Measurements from ENCODE around the gene TGFB2.

Gene TGFB2

DNA sequence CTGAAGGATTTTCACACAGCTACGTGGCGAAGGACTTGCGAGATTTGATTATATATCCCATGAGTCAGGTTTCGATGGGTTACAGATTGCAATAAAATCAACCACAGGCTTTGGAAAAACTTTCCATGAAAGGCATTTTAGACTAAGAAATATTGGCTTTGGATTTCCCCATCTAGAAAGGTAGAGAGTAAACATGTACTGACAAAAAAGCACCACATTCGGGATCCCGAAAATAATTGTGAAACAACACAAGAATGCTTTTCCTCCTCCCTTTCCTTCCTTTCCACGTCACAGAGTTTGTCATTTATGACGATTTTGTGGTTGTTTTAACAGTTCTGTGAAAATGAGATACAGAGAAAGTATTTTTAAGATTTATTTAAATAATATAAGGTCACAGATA, 38.5 kb downstream of the TGFB2 start:
- Histone ChIP-seq H3K18ac (ENCODE audit: low read length) (no peak overlapping the region), H4K12ac (ENCODE audit: low read depth, low read length) (no peak overlapping the region), H2AFZ (ENCODE audit: insufficient read depth, low read length, poor library complexity) (no peak overlapping the region), H3K4me2 (ENCODE audit: low read length) (no peak overlapping the region), H2BK5ac (ENCODE audit: low read depth, low read length, poor library complexity) (no peak overlapping the region), H3K4me3 (ENCODE audit: low read depth, low read length) (no peak overlapping the region), H4K91ac (ENCODE audit: low read depth, low read length) (no peak overlapping the region), H3K36me3 (ENCODE audit: control insufficient read depth in 1 of 2, insufficient read depth in 2 of 2, low read length in 2 of 2) (no peaks in the 10 kb centered on the region), H3K4ac (ENCODE audit: low read depth, low read length) (no peak overlapping the region), H2BK120ac (ENCODE audit: insufficient read depth, low read length, poor library complexity) (no peak overlapping the region), H2BK12ac (ENCODE audit: low read length) (no peak overlapping the region), H3K4me1 (ENCODE audit: control insufficient read depth in 1 of 2, insufficient read depth in 2 of 2, low read length in 2 of 2) (peaks cover 3 to 13% of the 10 kb centered on the region in 2 experiments), H3K79me1 (ENCODE audit: low read length) (peaks cover 11% of the 10 kb centered on the region), H3K9ac (ENCODE audit: low read length) (no peak overlapping the region), H4K8ac (ENCODE audit: low read depth, low read length) (no peak overlapping the region), H3K79me2 (ENCODE audit: control insufficient read depth, insufficient read depth, low read length, poor library complexity) (no peaks in the 10 kb centered on the region), H3K23ac (ENCODE audit: low read length) (no peak overlapping the region), H3K9me3 (ENCODE audit: insufficient read depth, low read depth, low read length) (no peaks in the 10 kb centered on the region), H2AK5ac (ENCODE audit: low read length) (no peak overlapping the region), H3K27me3 (ENCODE audit: insufficient read depth, low read length) (no peaks in the 10 kb centered on the region), H3K27ac (ENCODE audit: low read depth, low read length) (no peak overlapping the region), H3K14ac (ENCODE audit: low read length) (no peak overlapping the region)
- no peak for DNase-seq
- WGBS (ENCODE audit: extremely low coverage, insufficient coverage, insufficient read length): no CpG with 5 or more reads among the region's 8 CpGs

GRCh38 chr1:218384581-218384993, 39.5 kb downstream of the TGFB2 start:
- H4K91ac ChIP-seq (ENCODE audit: low read depth, low read length): no peak overlapping the region
- no peaks in the 10 kb centered on the region for H3K27me3 ChIP-seq (ENCODE audit: insufficient read depth, low read length)
- no CpG with 5 or more reads among the region's 6 CpGs for WGBS (ENCODE audit: extremely low coverage, insufficient coverage, insufficient read length)

GRCh38 chr1:218388591-218388990, 43.5 kb downstream of the TGFB2 start:
- Histone ChIP-seq H3K9ac (ENCODE audit: low read length) (no peak overlapping the region), H2AK5ac (ENCODE audit: low read length) (no peak overlapping the region), H4K12ac (ENCODE audit: low read depth, low read length) (no peak overlapping the region), H3K4me1 (ENCODE audit: control insufficient read depth in 1 of 2, insufficient read depth in 2 of 2, low read length in 2 of 2) (no peaks in the 10 kb centered on the region), H3K14ac (ENCODE audit: low read length) (no peak overlapping the region), H3K23ac (ENCODE audit: low read length) (no peak overlapping the region), H3K4me2 (ENCODE audit: low read length) (no peak overlapping the region), H3K79me2 (ENCODE audit: control insufficient read depth, insufficient read depth, low read length, poor library complexity) (no peaks in the 10 kb centered on the region), H2AFZ (ENCODE audit: insufficient read depth, low read length, poor library complexity) (no peak overlapping the region), H2BK12ac (ENCODE audit: low read length) (no peak overlapping the region), H3K4ac (ENCODE audit: low read depth, low read length) (no peak overlapping the region), H4K91ac (ENCODE audit: low read depth, low read length) (no peak overlapping the region), H3K27ac (ENCODE audit: low read depth, low read length) (no peak overlapping the region), H3K79me1 (ENCODE audit: low read length) (no peaks in the 10 kb centered on the region), H3K18ac (ENCODE audit: low read length) (no peak overlapping the region), H2BK120ac (ENCODE audit: insufficient read depth, low read length, poor library complexity) (no peak overlapping the region), H2BK5ac (ENCODE audit: low read depth, low read length, poor library complexity) (no peak overlapping the region), H3K4me3 (ENCODE audit: low read depth, low read length) (no peak overlapping the region), H3K27me3 (ENCODE audit: insufficient read depth, low read length) (no peaks in the 10 kb centered on the region), H4K8ac (ENCODE audit: low read depth, low read length) (no peak overlapping the region), H3K9me3 (ENCODE audit: insufficient read depth, low read depth, low read length) (no peaks in the 10 kb centered on the region), H3K36me3 (ENCODE audit: control insufficient read depth in 1 of 2, insufficient read depth in 2 of 2, low read length in 2 of 2) (no peaks in the 10 kb centered on the region)
- DNase-seq: no peak
- WGBS (ENCODE audit: extremely low coverage, insufficient coverage, insufficient read length): no CpG with 5 or more reads among the region's 8 CpGs

More at GRCh38 chr1:218384581-218384993, 39.5 kb downstream of the TGFB2 start:
- Histone ChIP-seq H3K9me3 (ENCODE audit: insufficient read depth, low read depth, low read length) (no peaks in the 10 kb centered on the region), H4K12ac (ENCODE audit: low read depth, low read length) (no peak overlapping the region), H3K79me2 (ENCODE audit: control insufficient read depth, insufficient read depth, low read length, poor library complexity) (no peaks in the 10 kb centered on the region), H3K18ac (ENCODE audit: low read length) (no peak overlapping the region), H4K8ac (ENCODE audit: low read depth, low read length) (no peak overlapping the region), H2AFZ (ENCODE audit: insufficient read depth, low read length, poor library complexity) (no peak overlapping the region), H3K79me1 (ENCODE audit: low read length) (peaks cover 9% of the 10 kb centered on the region), H2BK5ac (ENCODE audit: low read depth, low read length, poor library complexity) (no peak overlapping the region), H3K4me2 (ENCODE audit: low read length) (no peak overlapping the region), H3K27ac (ENCODE audit: low read depth, low read length) (no peak overlapping the region), H3K9ac (ENCODE audit: low read length) (no peak overlapping the region), H2AK5ac (ENCODE audit: low read length) (no peak overlapping the region), H3K36me3 (ENCODE audit: control insufficient read depth in 1 of 2, insufficient read depth in 2 of 2, low read length in 2 of 2) (no peaks in the 10 kb centered on the region), H3K23ac (ENCODE audit: low read length) (no peak overlapping the region), H3K4me1 (ENCODE audit: control insufficient read depth in 1 of 2, insufficient read depth in 2 of 2, low read length in 2 of 2) (peaks cover 3 to 11% of the 10 kb centered on the region in 2 experiments), H3K4ac (ENCODE audit: low read depth, low read length) (no peak overlapping the region), H2BK12ac (ENCODE audit: low read length) (no peak overlapping the region), H2BK120ac (ENCODE audit: insufficient read depth, low read length, poor library complexity) (no peak overlapping the region), H3K14ac (ENCODE audit: low read length) (no peak overlapping the region), H3K4me3 (ENCODE audit: low read depth, low read length) (no peak overlapping the region)
- DNase-seq: no peak

DNA sequence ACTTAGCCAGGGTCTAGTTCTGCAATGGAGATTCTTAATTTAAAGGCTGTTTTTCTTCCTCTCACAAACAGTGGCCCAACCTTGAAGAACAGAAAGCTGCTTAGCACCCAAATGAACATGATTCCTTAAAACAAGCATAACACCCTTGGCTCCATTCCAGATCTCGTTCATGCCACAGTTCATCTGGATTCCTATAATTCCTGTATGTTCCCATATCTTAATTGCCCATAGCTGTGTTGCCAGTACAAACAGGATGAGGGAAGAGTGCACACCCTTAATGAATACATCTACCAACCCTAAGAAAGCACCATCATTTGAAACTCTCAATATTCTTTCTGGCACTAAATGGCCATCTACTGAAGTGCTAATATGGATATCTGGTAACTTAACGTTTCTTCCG, 45.5 kb downstream of the TGFB2 start:
- Histone ChIP-seq H2BK120ac (ENCODE audit: insufficient read depth, low read length, poor library complexity) (no peak overlapping the region), H4K8ac (ENCODE audit: low read depth, low read length) (no peak overlapping the region), H4K91ac (ENCODE audit: low read depth, low read length) (no peak overlapping the region), H3K27me3 (ENCODE audit: insufficient read depth, low read length) (no peaks in the 10 kb centered on the region), H3K79me2 (ENCODE audit: control insufficient read depth, insufficient read depth, low read length, poor library complexity) (no peaks in the 10 kb centered on the region), H3K4me2 (ENCODE audit: low read length) (no peak overlapping the region), H3K9me3 (ENCODE audit: insufficient read depth, low read depth, low read length) (no peaks in the 10 kb centered on the region), H2BK12ac (ENCODE audit: low read length) (no peak overlapping the region), H3K9ac (ENCODE audit: low read length) (no peak overlapping the region), H4K12ac (ENCODE audit: low read depth, low read length) (no peak overlapping the region), H3K36me3 (ENCODE audit: control insufficient read depth in 1 of 2, insufficient read depth in 2 of 2, low read length in 2 of 2) (no peaks in the 10 kb centered on the region), H2AFZ (ENCODE audit: insufficient read depth, low read length, poor library complexity) (no peak overlapping the region), H3K4me3 (ENCODE audit: low read depth, low read length) (no peak overlapping the region), H3K14ac (ENCODE audit: low read length) (no peak overlapping the region), H2AK5ac (ENCODE audit: low read length) (no peak overlapping the region), H3K79me1 (ENCODE audit: low read length) (no peaks in the 10 kb centered on the region), H3K27ac (ENCODE audit: low read depth, low read length) (no peak overlapping the region), H2BK5ac (ENCODE audit: low read depth, low read length, poor library complexity) (no peak overlapping the region), H3K18ac (ENCODE audit: low read length) (no peak overlapping the region), H3K4ac (ENCODE audit: low read depth, low read length) (no peak overlapping the region), H3K23ac (ENCODE audit: low read length) (no peak overlapping the region), H3K4me1 (ENCODE audit: control insufficient read depth in 1 of 2, insufficient read depth in 2 of 2, low read length in 2 of 2) (no peaks in the 10 kb centered on the region)
- WGBS (ENCODE audit: extremely low coverage, insufficient coverage, insufficient read length): no CpG with 5 or more reads among the region's 3 CpGs
- DNase-seq: peak; percentile 27 to 75

All from trophoblast cell (in vitro differentiated cells and primary cell).